ENCODE data around the gene ICAM3. TPM values are rescaled to one million over a fixed set of nuclear protein-coding genes. Genes with fewer than 3 reads are reported as not detected.

ICAM3 gene
- total RNA-seq (2014; rRNA removed), result 37.7 and 46.9 TPM in 2 replicates
- percentile 44 among the genes with signal in this experiment for Bru-seq, nascent RNA
- percentile 78 among the genes with signal in this experiment for BruChase-seq, experiment 1, labeled RNA remaining after a 6-hour chase
- BruChase-seq, experiment 2, labeled RNA remaining after a 2-hour chase, result percentile 57 among the genes with signal in this experiment
- long read RNA-seq, partial matches to known transcripts, result 33 of 40 reads
- long read RNA-seq, other reads (novel, unspliced or antisense), result 7 of 40 reads

- ChIA-PET CTCF (no interaction called here), POLR2A (ENCODE audit: unreplicated experiment) (no interaction called here)
- TF ChIP-seq EZH2phosphoT487 (IDR thresholded peaks at IDR 0.05; ENCODE audit: borderline replicate concordance, low read length) (no peak), EZH2 (IDR thresholded peaks at IDR 0.05; ENCODE audit: low read length, unreplicated experiment) (no peak), CTCF (conservative IDR thresholded peaks at IDR 0.05; ENCODE audit: low read depth, low read length) (no peak)
- Histone ChIP-seq H3K27me3 (ENCODE audit: low read length) (no peaks in the 10 kb centered on the region), H3K9me2 (replicated peaks; ENCODE audit: low read length) (no peaks in the 10 kb centered on the region), H3K4me2 (ENCODE audit: low read length) (no peak within 1 kb of the TSS), H3K27ac (ENCODE audit: low read length) (no peak within 1 kb of the TSS), H3F3A (ENCODE audit: low read length, unreplicated experiment) (no peaks in the 10 kb centered on the region), H3K36me3 (ENCODE audit: low read depth, low read length) (no peaks in the 10 kb centered on the region), H3K9ac (ENCODE audit: low read length) (no peak within 1 kb of the TSS), H4K20me1 (ENCODE audit: low read length) (no peaks in the 10 kb centered on the region), H3K4me1 (ENCODE audit: insufficient read depth, low read length) (peaks cover 5% of the 10 kb centered on the region; the same call in 1 of the 2 replicates), H3K79me2 (ENCODE audit: low read length) (no peaks in the 10 kb centered on the region), H3K4me3 (ENCODE audit: low read length) (no peak within 1 kb of the TSS), H2AFZ (ENCODE audit: low read length) (no peak within 1 kb of the TSS), H3K9me3 (ENCODE audit: low read length) (no peaks in the 10 kb centered on the region)
- no TSS peak for BruUV-seq (replicated peaks)
- no peak for DNase-seq
- intact Hi-C loops (cut with micrococcal nuclease), result loop anchor here (10.0 kb wide), 1 partner anchor 45 kb away; the partner anchor contains the start of gene TYK2
- ATAC-seq, result no peak
These were observed at the start of gene ICAM3 for GRCh38 chr19:10339380-10339960. TSS of gene ICAM3 (minus strand) at chr19:10339624. CDS start at chr19:10339614, 10 bp downstream.

DNA sequence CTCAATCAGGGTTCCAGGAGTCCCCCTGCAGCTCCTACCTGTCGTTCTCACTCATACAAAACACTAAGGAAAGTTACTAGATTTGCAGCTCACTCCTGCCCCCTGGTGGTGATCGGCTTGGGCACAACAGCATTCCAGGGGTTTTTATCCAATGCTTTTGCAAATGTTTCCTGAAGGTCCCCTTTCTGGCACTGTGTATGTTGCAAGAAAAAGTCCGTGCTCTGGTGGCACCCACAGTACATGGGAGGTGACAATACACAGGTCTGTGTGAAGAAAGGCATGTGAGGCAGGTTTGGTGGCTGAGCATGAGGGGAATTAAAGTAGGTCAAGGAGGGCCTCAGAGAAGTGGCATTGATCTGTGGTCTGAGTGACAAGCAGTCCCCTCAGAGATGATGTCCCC, 49.5 kb upstream of the ICAM3 start:
- Histone ChIP-seq H3K27me3 (ENCODE audit: low read length) (no peaks in the 10 kb centered on the region), H3K9me2 (replicated peaks; ENCODE audit: low read length) (no peaks in the 10 kb centered on the region), H3K4me2 (ENCODE audit: low read length) (no peak overlapping the region), H3K36me3 (ENCODE audit: low read depth, low read length) (peaks cover 19% of the 10 kb centered on the region), H3F3A (ENCODE audit: low read length, unreplicated experiment) (no peaks in the 10 kb centered on the region), H2AFZ (ENCODE audit: low read length) (no peak overlapping the region), H3K4me1 (ENCODE audit: insufficient read depth, low read length) (no peaks in the 10 kb centered on the region), H3K27ac (ENCODE audit: low read length) (no peak overlapping the region), H3K9ac (ENCODE audit: low read length) (no peak overlapping the region), H3K79me2 (ENCODE audit: low read length) (no peaks in the 10 kb centered on the region), H3K9me3 (ENCODE audit: low read length) (no peaks in the 10 kb centered on the region), H3K4me3 (ENCODE audit: low read length) (no peak overlapping the region), H4K20me1 (ENCODE audit: low read length) (no peaks in the 10 kb centered on the region)
- POLR2A ChIA-PET (ENCODE audit: unreplicated experiment), result interaction anchor here (0.6 kb wide), 1 partner anchor 9 kb away, joined by 6 read pairs; the partner anchor contains the start of gene TYK2
- TSS peak; percentile 25 for BruUV-seq (replicated peaks)
- ATAC-seq (peak; percentile 77), DNase-seq (peak; percentile 94)
- intact Hi-C loops (cut with micrococcal nuclease), result loop anchor here (1.0 to 10.0 kb wide), 3 partner anchors 54 to 130 kb away; partner anchors contain the start of genes ICAM3 and RAVER1
- TF ChIP-seq EZH2 (IDR thresholded peaks at IDR 0.05; ENCODE audit: low read length, unreplicated experiment), result no peak
- TF ChIP-seq EZH2phosphoT487 (IDR thresholded peaks at IDR 0.05; ENCODE audit: borderline replicate concordance, low read length), result no peak
- TF ChIP-seq CTCF (conservative IDR thresholded peaks at IDR 0.05; ENCODE audit: low read depth, low read length), result peak; percentile 98
- CTCF ChIA-PET, result interaction anchor here (0.6 to 2.5 kb wide), 15 partner anchors 8 to 346 kb away, joined by 3 to 62 read pairs (median 4); partner anchors contain the start of genes ICAM1, RAVER1 and TYK2

All from PC-3 (cell line).